ENCODE results near the gene PLD4.
A peak's percentile ranks its signal among the peaks of the same experiment; 100 is the strongest.

Gene PLD4

GRCh38 chr14:104928391-104929133 is 3.9 kb downstream of the PLD4 start:
- no peak for DNase-seq (ENCODE audit: low spot score)

- DNase-seq (ENCODE audit: low spot score), result no peak
Observed at GRCh38 chr14:104929268-104930230, 4.9 kb downstream of the PLD4 start.

GRCh38 chr14:104930526-104931303 is 6.0 kb downstream of the PLD4 start:
- DNase-seq (ENCODE audit: low spot score), result no peak

GRCh38 chr14:104931304-104931770 is 6.7 kb downstream of the PLD4 start:
- no peak for DNase-seq (ENCODE audit: low spot score)

GRCh38 chr14:104931771-104932675 is 7.3 kb downstream of the PLD4 start:
- no peak for DNase-seq (ENCODE audit: low spot score)

GRCh38 chr14:104932676-104933631 is 8.3 kb downstream of the PLD4 start:
- peak; percentile 60 for DNase-seq (ENCODE audit: low spot score)

GRCh38 chr14:104933746-104934733 is 9.4 kb downstream of the PLD4 start:
- DNase-seq (ENCODE audit: low spot score), result no peak

- no peak for DNase-seq (ENCODE audit: low spot score)
Observed at GRCh38 chr14:104935026-104935650, 10.5 kb downstream of the PLD4 start.

- no peak for DNase-seq (ENCODE audit: low spot score)
Observed at GRCh38 chr14:104935955-104936354, 11.3 kb downstream of the PLD4 start.

- no peak for DNase-seq (ENCODE audit: low spot score)
Observed at GRCh38 chr14:104936361-104937155, 11.9 kb downstream of the PLD4 start.

GRCh38 chr14:104937161-104937560 is 12.5 kb downstream of the PLD4 start:
- no peak for DNase-seq (ENCODE audit: low spot score)

GRCh38 chr14:104937694-104938365 is 13.2 kb downstream of the PLD4 start:
- no peak for DNase-seq (ENCODE audit: low spot score)

GRCh38 chr14:104938436-104938835 is 13.8 kb downstream of the PLD4 start:
- DNase-seq (ENCODE audit: low spot score), result no peak

- DNase-seq (ENCODE audit: low spot score), result no peak
Observed at GRCh38 chr14:104938960-104939359, 14.3 kb downstream of the PLD4 start.

GRCh38 chr14:104939666-104940410 is 15.2 kb downstream of the PLD4 start:
- no peak for DNase-seq (ENCODE audit: low spot score)

Data from putamen (tissue), 1 donor.